Hepatocyte (in vitro differentiated cells): ENCODE measurements around the gene GOLGA8A.
"Not testable (repeated sequence)": the region's sequence is repeated elsewhere in the genome, so short reads cannot be mapped to it uniquely, and the experiment has no call there.

Experiments
- EZH2 ChIP-seq: fragments of 200-600 bp; sonication (generic); IDR thresholded peaks from 2 replicates; pipeline ENCODE4 v1.6.1; 2016; ENCODE audit warnings: antibody characterized with exemption, mild to moderate bottlenecking, borderline replicate concordance
- EZH2phosphoT487 ChIP-seq: fragments of 200-600 bp; sonication (generic); IDR thresholded peaks from one replicate; pipeline ENCODE4 v1.6.1; 2018; ENCODE audit warnings: antibody characterized with exemption, mild to moderate bottlenecking, low read depth, moderate library complexity; ENCODE audit not compliant: unreplicated experiment, severe bottlenecking
- TF ChIP-seq, protein P1 (sequence below): fragments of 200-600 bp; sonication (generic); IDR thresholded peaks from 2 replicates; pipeline ENCODE4 v1.5.1; 2016; ENCODE audit warnings: antibody characterized with exemption, mild to moderate bottlenecking; ENCODE audit not compliant: poor library complexity

DNA sequence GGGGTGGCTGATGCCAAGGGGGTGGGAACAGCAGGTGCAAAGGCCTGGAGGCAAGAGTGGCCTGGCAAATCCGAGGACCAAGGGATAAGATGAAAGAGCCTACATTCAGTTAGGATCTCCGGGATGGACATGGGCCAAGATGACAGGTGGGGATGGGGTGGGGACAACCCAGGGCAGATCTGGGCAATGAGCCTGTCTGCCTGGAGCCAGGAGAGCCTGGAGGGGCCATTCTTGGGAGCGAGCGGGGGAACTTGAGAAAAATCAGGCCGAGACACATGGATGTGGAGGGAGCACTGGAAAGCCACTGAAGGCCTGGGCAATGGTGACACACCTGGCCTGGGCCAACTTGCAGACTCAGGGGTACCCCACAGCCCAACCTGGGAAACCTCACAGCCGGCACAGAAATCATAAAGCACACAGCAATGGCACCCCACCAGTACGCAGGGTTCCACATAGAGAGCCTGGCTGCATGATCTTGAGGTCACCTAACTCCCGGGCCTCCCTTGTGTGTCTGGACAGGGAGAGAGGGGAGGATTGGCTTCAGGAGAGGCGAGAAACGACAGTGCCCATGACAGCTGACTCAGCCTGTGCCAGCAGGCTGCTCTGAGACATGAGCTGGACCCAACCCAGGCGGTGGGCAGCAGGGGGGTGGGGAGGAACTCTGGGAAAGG, 3.5 kb downstream of the GOLGA8A start:
- TF ChIP-seq, protein P1, sequence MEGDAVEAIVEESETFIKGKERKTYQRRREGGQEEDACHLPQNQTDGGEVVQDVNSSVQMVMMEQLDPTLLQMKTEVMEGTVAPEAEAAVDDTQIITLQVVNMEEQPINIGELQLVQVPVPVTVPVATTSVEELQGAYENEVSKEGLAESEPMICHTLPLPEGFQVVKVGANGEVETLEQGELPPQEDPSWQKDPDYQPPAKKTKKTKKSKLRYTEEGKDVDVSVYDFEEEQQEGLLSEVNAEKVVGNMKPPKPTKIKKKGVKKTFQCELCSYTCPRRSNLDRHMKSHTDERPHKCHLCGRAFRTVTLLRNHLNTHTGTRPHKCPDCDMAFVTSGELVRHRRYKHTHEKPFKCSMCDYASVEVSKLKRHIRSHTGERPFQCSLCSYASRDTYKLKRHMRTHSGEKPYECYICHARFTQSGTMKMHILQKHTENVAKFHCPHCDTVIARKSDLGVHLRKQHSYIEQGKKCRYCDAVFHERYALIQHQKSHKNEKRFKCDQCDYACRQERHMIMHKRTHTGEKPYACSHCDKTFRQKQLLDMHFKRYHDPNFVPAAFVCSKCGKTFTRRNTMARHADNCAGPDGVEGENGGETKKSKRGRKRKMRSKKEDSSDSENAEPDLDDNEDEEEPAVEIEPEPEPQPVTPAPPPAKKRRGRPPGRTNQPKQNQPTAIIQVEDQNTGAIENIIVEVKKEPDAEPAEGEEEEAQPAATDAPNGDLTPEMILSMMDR, result not testable (repeated sequence)
- not testable (repeated sequence) for TF ChIP-seq EZH2, EZH2phosphoT487
